IMR-90 (cell line): ENCODE measurements around the gene NTM. TPM values are rescaled to one million over a fixed set of nuclear protein-coding genes. Genes with fewer than 3 reads are reported as not detected.

Experiments
- ATAC-seq: fragments of 200-7000 bp; cut with Tn5 transposase; 2 replicates; pipeline ENCODE4 v1.9.1; 2020; ENCODE audit warnings: low read depth, mild to moderate bottlenecking, moderate library complexity
- BruUV-seq: library from RNA; stranded (reverse); fragments of 400-500 nt; replicated peaks from 2 replicates; lab custom pipeline; 2021; lab: Mats Ljungman, UMichigan
- CTCF ChIA-PET: fragments of 300-600 bp; formaldehyde crosslinking; extraction: SDS; loops from one replicate; lab custom pipeline; 2021; ENCODE audit warnings: antibody characterized with exemption; lab: Yijun Ruan, JAX
- POLR2A ChIA-PET: fragments of 300-600 bp; sonication (Branson Sonifier 250); formaldehyde crosslinking; loops from one replicate; lab custom pipeline; 2022; ENCODE audit warnings: antibody characterized with exemption; ENCODE audit not compliant: unreplicated experiment; lab: Charles Lee
- DNase-seq: peaks from one replicate; pipeline ENCODE4 v3.0.0; 2013
- H2AFZ ChIP-seq: replicated peaks from 2 replicates; pipeline ENCODE3; 2013; ENCODE audit warnings: low read length, mild to moderate bottlenecking; ENCODE audit not compliant: poor library complexity
- H2AK5ac ChIP-seq: 2 replicates; pipeline ENCODE4 v1.6.1; 2013; ENCODE audit warnings: low read depth, low read length, inconsistent platforms
- H2AK9ac ChIP-seq: replicated peaks from 2 replicates; pipeline ENCODE3; 2013; ENCODE audit warnings: mild to moderate bottlenecking, low read depth, low read length, moderate library complexity; ENCODE audit not compliant: poor library complexity
- H2BK120ac ChIP-seq: 2 replicates; pipeline ENCODE4 v1.6.1; 2013; ENCODE audit warnings: low read depth, low read length, inconsistent platforms
- H2BK15ac ChIP-seq: 3 replicates; pipeline ENCODE4 v1.6.1; 2013; ENCODE audit warnings: low read depth, low read length, inconsistent platforms
- H2BK20ac ChIP-seq: 2 replicates; pipeline ENCODE4 v1.6.1; 2013; ENCODE audit warnings: low read depth, mild to moderate bottlenecking, inconsistent platforms, low read length, moderate library complexity
- H2BK5ac ChIP-seq: 2 replicates; pipeline ENCODE4 v1.6.1; 2013; ENCODE audit warnings: mild to moderate bottlenecking, low read depth, low read length, inconsistent platforms; ENCODE audit not compliant: poor library complexity, severe bottlenecking
- H3K14ac ChIP-seq: replicated peaks from 2 replicates; pipeline ENCODE4 v1.6.1; 2013; ENCODE audit warnings: low read depth, low read length, inconsistent platforms
- H3K18ac ChIP-seq: 2 replicates; pipeline ENCODE4 v1.6.1; 2013; ENCODE audit warnings: low read depth, low read length, control low read depth
- H3K23ac ChIP-seq: 2 replicates; pipeline ENCODE4 v1.6.1; 2013; ENCODE audit warnings: low read depth, low read length, inconsistent platforms
- H3K27ac ChIP-seq: 2 replicates; pipeline ENCODE4 v1.5.1; 2013; ENCODE audit warnings: mild to moderate bottlenecking, control low read depth, low read length; ENCODE audit not compliant: insufficient read depth
- H3K27me3 ChIP-seq: 2 replicates; pipeline ENCODE4 v1.6.1; 2013; ENCODE audit warnings: low read length; ENCODE audit not compliant: control insufficient read depth, insufficient read depth
- H3K36me3 ChIP-seq: 2 replicates; pipeline ENCODE4 v1.6.1; 2013; ENCODE audit warnings: low read length, mixed read lengths; ENCODE audit not compliant: control insufficient read depth, insufficient read depth
- H3K4ac ChIP-seq: 2 replicates; pipeline ENCODE4 v1.6.1; 2013; ENCODE audit warnings: low read depth, low read length, inconsistent platforms
- H3K4me1 ChIP-seq: 2 replicates; pipeline ENCODE4 v1.6.1; 2013; ENCODE audit warnings: low read length, mixed read lengths; ENCODE audit not compliant: control insufficient read depth, insufficient read depth
- H3K4me2 ChIP-seq: 2 replicates; pipeline ENCODE4 v1.6.1; 2013; ENCODE audit warnings: low read depth, mild to moderate bottlenecking, control low read depth, low read length, moderate library complexity
- H3K4me3 ChIP-seq: 2 replicates; pipeline ENCODE4 v1.5.1; 2013; ENCODE audit warnings: low read depth, mild to moderate bottlenecking, control low read depth, low read length, moderate library complexity; ENCODE audit not compliant: insufficient read depth
- H3K56ac ChIP-seq: 2 replicates; pipeline ENCODE4 v1.6.1; 2013; ENCODE audit warnings: low read length, inconsistent platforms; ENCODE audit not compliant: insufficient read depth; ENCODE audit errors: extremely low read depth
- H3K79me1 ChIP-seq, 2 experiments: 2 replicates each; pipeline ENCODE4 v1.6.1; 2013; ENCODE audit warnings: low read length in 2 of 2, inconsistent platforms in 1 of 2, low read depth in 1 of 2
- H3K9ac ChIP-seq: 2 replicates; pipeline ENCODE4 v1.6.1; 2013; ENCODE audit warnings: low read depth, low read length, control low read depth
- H3K9me1 ChIP-seq: 2 replicates; pipeline ENCODE4 v1.6.1; 2013; ENCODE audit warnings: low read length, inconsistent platforms; ENCODE audit not compliant: insufficient read depth
- H3K9me3 ChIP-seq: 2 replicates; pipeline ENCODE4 v1.6.1; 2013; ENCODE audit warnings: low read length; ENCODE audit not compliant: control insufficient read depth, insufficient read depth
- H4K20me1 ChIP-seq: 2 replicates; pipeline ENCODE4 v1.6.1; 2013; ENCODE audit warnings: low read length, inconsistent platforms; ENCODE audit not compliant: insufficient read depth
- H4K5ac ChIP-seq: 2 replicates; pipeline ENCODE4 v1.6.1; 2013; ENCODE audit warnings: mild to moderate bottlenecking, low read depth, low read length, control low read depth
- H4K8ac ChIP-seq, 2 experiments: 2 replicates each; pipeline ENCODE4 v1.6.1; 2013; ENCODE audit warnings: low read depth in 2 of 2, low read length in 2 of 2, control low read depth in 1 of 2, inconsistent platforms in 1 of 2
- H4K91ac ChIP-seq: 2 replicates; pipeline ENCODE4 v1.6.1; 2013; ENCODE audit warnings: low read depth, low read length, inconsistent platforms; ENCODE audit not compliant: insufficient read depth
- BHLHE40 ChIP-seq: fragments of 150-350 bp; IDR thresholded peaks from 2 replicates; pipeline ENCODE4 v1.6.1; 2016; ENCODE audit warnings: mild to moderate bottlenecking, low read depth, low read length
- CHD1 ChIP-seq: IDR thresholded peaks from 2 replicates; pipeline ENCODE4 v1.6.1; 2012; ENCODE audit warnings: low read depth, low read length, improper control_type of control experiment
- ELK1 ChIP-seq: fragments of 150-350 bp; IDR thresholded peaks from 2 replicates; pipeline ENCODE4 v1.6.1; 2016; ENCODE audit warnings: low read depth, mild to moderate bottlenecking, low read length, moderate library complexity, borderline replicate concordance
- FOS ChIP-seq: fragments of 150-350 bp; IDR thresholded peaks from 2 replicates; pipeline ENCODE4 v1.6.1; 2016; ENCODE audit warnings: low read depth, low read length
- MAFK ChIP-seq: IDR thresholded peaks from 2 replicates; pipeline ENCODE4 v1.6.1; 2012; ENCODE audit warnings: low read depth, low read length, improper control_type of control experiment
- MAZ ChIP-seq: IDR thresholded peaks from 2 replicates; pipeline ENCODE4 v1.6.1; 2012; ENCODE audit warnings: low read depth, mild to moderate bottlenecking, low read length, improper control_type of control experiment, moderate library complexity, borderline replicate concordance
- MXI1 ChIP-seq: IDR thresholded peaks from 2 replicates; pipeline ENCODE4 v1.6.1; 2012; ENCODE audit warnings: low read depth, mild to moderate bottlenecking, low read length, moderate library complexity, borderline replicate concordance
- NFE2L2 ChIP-seq: fragments of 150-350 bp; IDR thresholded peaks from 2 replicates; pipeline ENCODE4 v1.6.1; 2016; ENCODE audit warnings: low read depth, mild to moderate bottlenecking, low read length
- POLR2A ChIP-seq: IDR thresholded peaks from 2 replicates; pipeline ENCODE4 v1.6.1; 2012; ENCODE audit warnings: mild to moderate bottlenecking, low read depth, low read length
- RAD21 ChIP-seq: IDR thresholded peaks from 2 replicates; pipeline ENCODE4 v1.6.1; 2012; ENCODE audit warnings: low read length, improper control_type of control experiment
- RCOR1 ChIP-seq: IDR thresholded peaks from 2 replicates; pipeline ENCODE4 v1.6.1; 2012; ENCODE audit warnings: mild to moderate bottlenecking, low read length, improper control_type of control experiment; ENCODE audit not compliant: insufficient replicate concordance
- RFX5 ChIP-seq: IDR thresholded peaks from 2 replicates; pipeline ENCODE4 v1.8.0; 2012; ENCODE audit warnings: low read depth, mild to moderate bottlenecking, low read length, moderate library complexity
- SMC3 ChIP-seq: fragments of 150-350 bp; IDR thresholded peaks from 2 replicates; pipeline ENCODE4 v1.6.1; 2016; ENCODE audit warnings: low read depth, mild to moderate bottlenecking, antibody characterized with exemption, low read length, moderate library complexity
- WGBS, 2 experiments: methylation state at CpG; one replicate each; pipeline versions ENCODE4 v1.1.5 to v1.1.7; 2013; ENCODE audit warnings: missing lambda C conversion rate in 2 of 2; ENCODE audit not compliant: insufficient read length in 1 of 2; ENCODE audit errors: extremely low coverage in 2 of 2; 5-methylcytosine and 5-hydroxymethylcytosine counted together
- dilution Hi-C: fragments of 300-500 bp; cut with HindIII; formaldehyde crosslinking; loops from one replicate; pipeline ENCODE4 v1.14.3; 2018; ENCODE audit warnings: low sequenced_read_pairs; ENCODE audit not compliant: unreplicated experiment
- in situ Hi-C: fragments of 300-500 bp; cut with MboI; formaldehyde crosslinking; loops from 3 replicates; pipeline ENCODE4 v1.14.3; 2019; ENCODE audit warnings: low sequenced_read_pairs, inconsistent platforms, mixed read lengths
- intact Hi-C: fragments of 100-400 bp; cut with micrococcal nuclease; formaldehyde crosslinking; loops from 2 replicates; pipeline ENCODE4 v1.10.0; 2022
- polyA plus RNA-seq, 3 experiments: library from polyadenylated mRNA; depleted of rRNA; stranded (reverse); fragments of >200 nt; gene quantifications; 2 replicates each; pipeline ENCODE4 v1.2.3, GENCODE V29; 2012; ENCODE audit warnings: low replicate concordance in 1 of 3
- total RNA-seq: library from RNA; depleted of rRNA; stranded (reverse); fragments of >200 nt; gene quantifications from 2 replicates; pipeline ENCODE4 v1.2.3, GENCODE V29; 2012
- TF ChIP-seq, protein P1 (sequence below): conservative IDR thresholded peaks from 2 replicates; pipeline ENCODE4 v1.5.1; 2012; ENCODE audit warnings: mild to moderate bottlenecking, low read depth, low read length, improper control_type of control experiment
- TF ChIP-seq, protein P2 (sequence below): fragments of 150-350 bp; IDR thresholded peaks from 2 replicates; pipeline ENCODE4 v1.6.1; 2017; ENCODE audit warnings: mild to moderate bottlenecking, antibody characterized with exemption, low read length, low read depth

NTM gene
- total and polyA plus RNA-seq, 2 of the 4 experiments (the other 2 are of a cell fraction) = 19.5 to 25.5 TPM

GRCh38 chr11:131430473-131431208 is 60.2 kb downstream of the NTM start:
- H3K18ac ChIP-seq = no peak overlapping the region
- H2BK5ac ChIP-seq = no peak overlapping the region
- no peak overlapping the region for H2BK120ac ChIP-seq
- BruUV-seq = no TSS peak
- 0% methylated on average over 1 of the region's 11 CpGs; no CpG with 5 or more reads in 1 of the 2 experiments for WGBS, 2 experiments
- no peak overlapping the region for H3K23ac ChIP-seq
- TF ChIP-seq MXI1 (no peak), ELK1 (no peak), RCOR1 (no peak), MAZ (no peak), FOS (no peak), NFE2L2 (no peak), BHLHE40 (no peak), CHD1 (no peak), MAFK (no peak), RFX5 (no peak), POLR2A (no peak), RAD21 (no peak), SMC3 (no peak)
- TF ChIP-seq, protein P1, sequence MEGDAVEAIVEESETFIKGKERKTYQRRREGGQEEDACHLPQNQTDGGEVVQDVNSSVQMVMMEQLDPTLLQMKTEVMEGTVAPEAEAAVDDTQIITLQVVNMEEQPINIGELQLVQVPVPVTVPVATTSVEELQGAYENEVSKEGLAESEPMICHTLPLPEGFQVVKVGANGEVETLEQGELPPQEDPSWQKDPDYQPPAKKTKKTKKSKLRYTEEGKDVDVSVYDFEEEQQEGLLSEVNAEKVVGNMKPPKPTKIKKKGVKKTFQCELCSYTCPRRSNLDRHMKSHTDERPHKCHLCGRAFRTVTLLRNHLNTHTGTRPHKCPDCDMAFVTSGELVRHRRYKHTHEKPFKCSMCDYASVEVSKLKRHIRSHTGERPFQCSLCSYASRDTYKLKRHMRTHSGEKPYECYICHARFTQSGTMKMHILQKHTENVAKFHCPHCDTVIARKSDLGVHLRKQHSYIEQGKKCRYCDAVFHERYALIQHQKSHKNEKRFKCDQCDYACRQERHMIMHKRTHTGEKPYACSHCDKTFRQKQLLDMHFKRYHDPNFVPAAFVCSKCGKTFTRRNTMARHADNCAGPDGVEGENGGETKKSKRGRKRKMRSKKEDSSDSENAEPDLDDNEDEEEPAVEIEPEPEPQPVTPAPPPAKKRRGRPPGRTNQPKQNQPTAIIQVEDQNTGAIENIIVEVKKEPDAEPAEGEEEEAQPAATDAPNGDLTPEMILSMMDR = no peak
- TF ChIP-seq, protein P2, sequence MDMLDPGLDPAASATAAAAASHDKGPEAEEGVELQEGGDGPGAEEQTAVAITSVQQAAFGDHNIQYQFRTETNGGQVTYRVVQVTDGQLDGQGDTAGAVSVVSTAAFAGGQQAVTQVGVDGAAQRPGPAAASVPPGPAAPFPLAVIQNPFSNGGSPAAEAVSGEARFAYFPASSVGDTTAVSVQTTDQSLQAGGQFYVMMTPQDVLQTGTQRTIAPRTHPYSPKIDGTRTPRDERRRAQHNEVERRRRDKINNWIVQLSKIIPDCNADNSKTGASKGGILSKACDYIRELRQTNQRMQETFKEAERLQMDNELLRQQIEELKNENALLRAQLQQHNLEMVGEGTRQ = no peak
- H3K27ac ChIP-seq = no peak overlapping the region
- intact Hi-C loops (no loop called here), dilution Hi-C loops (no loop called here), in situ Hi-C loops (no loop called here)
- no peak overlapping the region for H3K56ac ChIP-seq
- no peaks in the 10 kb centered on the region for H4K20me1 ChIP-seq
- H2BK15ac ChIP-seq = no peak overlapping the region
- POLR2A ChIA-PET = no interaction called here
- H3K79me1 ChIP-seq = no peaks in the 10 kb centered on the region
- H2AK5ac ChIP-seq = no peak overlapping the region
- H4K5ac ChIP-seq = no peak overlapping the region
- H3K4me1 ChIP-seq = no peaks in the 10 kb centered on the region
- no peak overlapping the region for H2AFZ ChIP-seq
- no peaks in the 10 kb centered on the region for H3K36me3 ChIP-seq
- no peaks in the 10 kb centered on the region for H3K9me1 ChIP-seq
- ATAC-seq (no peak), DNase-seq (no peak)
- no peak overlapping the region for H2AK9ac ChIP-seq
- CTCF ChIA-PET = no interaction called here
- no peak overlapping the region for H3K4me3 ChIP-seq
- H4K91ac ChIP-seq = no peak overlapping the region
- H4K8ac ChIP-seq = no peak overlapping the region
- no peaks in the 10 kb centered on the region for H3K9me3 ChIP-seq
- H2BK20ac ChIP-seq = no peak overlapping the region
- no peak overlapping the region for H3K9ac ChIP-seq
- no peaks in the 10 kb centered on the region for H3K27me3 ChIP-seq
- H3K14ac ChIP-seq = no peak overlapping the region
- no peak overlapping the region for H3K4ac ChIP-seq
- H3K4me2 ChIP-seq = no peak overlapping the region
